Mammary epithelial cell (primary cell): ENCODE measurements around the gene KRTAP19-1.

Experiments
- CTCF ChIP-seq, 2 donors: IDR thresholded peaks in 1 of 2; conservative IDR thresholded peaks in 1 of 2; 2 replicates each; pipeline ENCODE4 v1.5.1; 2011 to 2012; ENCODE audit warnings: inconsistent platforms in 2 of 2, low read length in 2 of 2, mild to moderate bottlenecking in 2 of 2, control low read depth in 1 of 2, low read depth in 1 of 2; ENCODE audit not compliant: insufficient read depth in 1 of 2; ENCODE audit errors: extremely low read depth in 1 of 2
- EZH2 ChIP-seq: IDR thresholded peaks from 2 replicates; pipeline ENCODE4 v1.6.1; 2012; ENCODE audit warnings: low read length, inconsistent platforms, borderline replicate concordance

- TF ChIP-seq CTCF (conservative IDR thresholded peaks at IDR 0.05 in 1 of 2, IDR thresholded peaks at IDR 0.05 in 1 of 2; ENCODE audit: extremely low read depth in 1 of 2, insufficient read depth in 1 of 2, low read depth in 1 of 2, low read length in 2 of 2) (no peak), EZH2 (no peak)
These were observed 2.0 kb upstream of the KRTAP19-1 start for GRCh38 chr21:30482130-30482529.
